ACC112 (cell line): ENCODE measurements around the gene RPTN.
A peak's percentile ranks its signal among the peaks of the same experiment; 100 is the strongest.

ENCODE experiments used
- H2AFZ ChIP-seq: fragments of 200-600 bp; sonication (generic); one replicate; pipeline ENCODE4 v1.6.0; 2017; ENCODE audit warnings: antibody characterized with exemption, low read length; ENCODE audit not compliant: unreplicated experiment
- H3K27ac ChIP-seq: fragments of 200-600 bp; sonication (generic); 2 replicates; pipeline ENCODE4 v1.5.1; 2014; ENCODE audit warnings: low read depth, mild to moderate bottlenecking, antibody characterized with exemption, low read length, moderate library complexity
- H3K27me3 ChIP-seq: fragments of 200-600 bp; sonication (generic); 2 replicates; pipeline ENCODE4 v1.6.1; 2014; ENCODE audit warnings: mild to moderate bottlenecking, antibody characterized with exemption, low read length, moderate library complexity, mixed read lengths; ENCODE audit not compliant: insufficient read depth
- H3K36me3 ChIP-seq: fragments of 200-600 bp; sonication (generic); 2 replicates; pipeline ENCODE4 v1.6.1; 2016; ENCODE audit warnings: mild to moderate bottlenecking, antibody characterized with exemption, low read length, moderate library complexity, mixed read lengths; ENCODE audit not compliant: insufficient read depth
- H3K4me1 ChIP-seq: fragments of 200-600 bp; sonication (generic); one replicate; pipeline ENCODE4 v1.6.1; 2016; ENCODE audit warnings: low read length, mixed read lengths; ENCODE audit not compliant: insufficient read depth, unreplicated experiment, control insufficient read depth
- H3K4me3 ChIP-seq: fragments of 200-600 bp; sonication (generic); 2 replicates; pipeline ENCODE4 v1.5.1; 2014; ENCODE audit warnings: mild to moderate bottlenecking, low read depth, low read length
- H3K79me2 ChIP-seq: fragments of 200-600 bp; sonication (generic); one replicate; pipeline ENCODE4 v1.6.0; 2016; ENCODE audit warnings: low read length; ENCODE audit not compliant: control insufficient read depth, unreplicated experiment, insufficient read depth

The RPTN gene, protein sequence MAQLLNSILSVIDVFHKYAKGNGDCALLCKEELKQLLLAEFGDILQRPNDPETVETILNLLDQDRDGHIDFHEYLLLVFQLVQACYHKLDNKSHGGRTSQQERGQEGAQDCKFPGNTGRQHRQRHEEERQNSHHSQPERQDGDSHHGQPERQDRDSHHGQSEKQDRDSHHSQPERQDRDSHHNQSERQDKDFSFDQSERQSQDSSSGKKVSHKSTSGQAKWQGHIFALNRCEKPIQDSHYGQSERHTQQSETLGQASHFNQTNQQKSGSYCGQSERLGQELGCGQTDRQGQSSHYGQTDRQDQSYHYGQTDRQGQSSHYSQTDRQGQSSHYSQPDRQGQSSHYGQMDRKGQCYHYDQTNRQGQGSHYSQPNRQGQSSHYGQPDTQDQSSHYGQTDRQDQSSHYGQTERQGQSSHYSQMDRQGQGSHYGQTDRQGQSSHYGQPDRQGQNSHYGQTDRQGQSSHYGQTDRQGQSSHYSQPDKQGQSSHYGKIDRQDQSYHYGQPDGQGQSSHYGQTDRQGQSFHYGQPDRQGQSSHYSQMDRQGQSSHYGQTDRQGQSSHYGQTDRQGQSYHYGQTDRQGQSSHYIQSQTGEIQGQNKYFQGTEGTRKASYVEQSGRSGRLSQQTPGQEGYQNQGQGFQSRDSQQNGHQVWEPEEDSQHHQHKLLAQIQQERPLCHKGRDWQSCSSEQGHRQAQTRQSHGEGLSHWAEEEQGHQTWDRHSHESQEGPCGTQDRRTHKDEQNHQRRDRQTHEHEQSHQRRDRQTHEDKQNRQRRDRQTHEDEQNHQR

DNA sequence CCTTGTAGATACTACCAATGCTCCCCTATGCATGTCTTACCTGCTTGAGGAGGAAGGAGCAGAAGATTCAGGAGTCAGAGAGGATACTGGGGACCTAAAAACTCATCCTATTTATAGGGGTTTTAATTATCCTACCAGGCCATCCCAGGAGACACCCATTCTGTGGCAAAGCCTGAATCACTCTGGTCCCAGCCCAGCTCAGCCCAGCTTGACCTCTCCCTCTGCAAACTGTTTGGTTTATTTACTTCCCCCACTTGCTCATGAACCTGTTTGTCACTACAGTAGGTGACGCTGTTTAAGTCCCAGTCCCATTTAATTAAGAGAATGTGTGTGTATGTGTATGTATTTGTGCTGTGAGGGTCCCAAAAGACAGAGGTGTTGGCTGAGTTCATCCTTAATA lies at the start of gene RPTN:
Gene RPTN, minus strand, starts transcription at position 85 of the 400 bp plus-strand sequence. CDS start 1,339 bp downstream, outside the sequence.
- Histone ChIP-seq H3K27me3 (no peaks in the 10 kb centered on the region), H3K36me3 (no peaks in the 10 kb centered on the region), H3K4me3 (no peak within 1 kb of the TSS), H2AFZ (no peak within 1 kb of the TSS), H3K4me1 (peaks cover 29% of the 10 kb centered on the region), H3K27ac (no peak within 1 kb of the TSS), H3K79me2 (no peaks in the 10 kb centered on the region)

GRCh38 chr1:152198982-152199381 lies 40.0 kb upstream of the RPTN start:
- Histone ChIP-seq H2AFZ (no peak overlapping the region), H3K27me3 (no peaks in the 10 kb centered on the region), H3K36me3 (no peaks in the 10 kb centered on the region), H3K4me3 (no peak overlapping the region), H3K27ac (no peak overlapping the region), H3K4me1 (no peaks in the 10 kb centered on the region), H3K79me2 (no peaks in the 10 kb centered on the region)

- Histone ChIP-seq H3K4me3 (no peak overlapping the region), H2AFZ (no peak overlapping the region), H3K36me3 (no peaks in the 10 kb centered on the region), H3K27ac (no peak overlapping the region), H3K79me2 (no peaks in the 10 kb centered on the region), H3K27me3 (no peaks in the 10 kb centered on the region), H3K4me1 (no peaks in the 10 kb centered on the region)
These were observed 38.4 kb upstream of the RPTN start for GRCh38 chr1:152197361-152197941.

DNA sequence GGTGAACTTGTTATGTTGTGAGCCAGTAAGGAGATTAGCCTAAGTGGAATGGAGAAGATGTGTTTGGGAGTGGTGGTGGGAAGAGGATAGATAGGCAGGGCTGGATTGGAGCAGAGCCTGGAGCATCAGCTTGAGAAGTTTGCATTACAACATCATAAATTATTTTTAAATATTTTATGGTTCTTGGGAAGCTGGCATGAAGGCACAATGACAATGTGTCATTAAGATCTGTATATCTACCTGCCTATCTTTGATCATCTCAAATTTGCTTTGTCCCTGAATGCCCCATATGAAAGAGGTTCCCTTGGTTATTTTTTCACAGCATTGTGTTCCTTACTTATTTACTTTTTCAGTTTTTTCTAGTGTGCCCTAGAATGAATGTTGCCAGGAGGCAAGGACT lies 32.7 kb upstream of the RPTN start:
- Histone ChIP-seq H3K79me2 (no peaks in the 10 kb centered on the region), H3K4me1 (peaks cover 15% of the 10 kb centered on the region), H3K36me3 (no peaks in the 10 kb centered on the region), H3K27ac (no peak overlapping the region), H2AFZ (no peak overlapping the region), H3K4me3 (no peak overlapping the region), H3K27me3 (no peaks in the 10 kb centered on the region; the same call in 1 of the 2 replicates)

- no peaks in the 10 kb centered on the region for H3K79me2 ChIP-seq
- no peak overlapping the region for H2AFZ ChIP-seq
These were observed 32.2 kb upstream of the RPTN start for GRCh38 chr1:152191260-152191659.

DNA sequence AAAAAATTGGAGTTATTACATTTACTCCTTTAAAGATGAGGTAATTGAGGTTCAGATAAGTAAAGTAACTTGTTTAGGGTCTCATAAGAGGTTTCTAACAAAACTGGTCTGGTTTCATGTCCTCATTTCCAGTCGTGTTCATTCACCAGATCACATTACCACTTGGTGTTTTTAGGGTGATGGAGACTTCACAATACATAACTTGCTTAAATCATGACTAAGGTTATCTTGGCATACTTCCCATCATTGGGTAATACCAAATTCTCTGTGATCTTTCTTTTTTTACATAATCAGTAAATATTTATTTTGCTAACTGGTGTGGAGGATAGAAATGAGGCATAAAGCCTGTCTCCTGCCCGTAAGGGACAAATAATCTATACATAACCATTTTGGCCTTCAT lies 31.6 kb upstream of the RPTN start:
- Histone ChIP-seq H3K4me3 (no peak overlapping the region), H3K27ac (peak overlapping the region; percentile 40; the same call in 1 of the 2 replicates), H3K79me2 (no peaks in the 10 kb centered on the region), H3K36me3 (no peaks in the 10 kb centered on the region), H2AFZ (no peak overlapping the region), H3K4me1 (peaks cover 15% of the 10 kb centered on the region), H3K27me3 (no peaks in the 10 kb centered on the region; the same call in 1 of the 2 replicates)

More at GRCh38 chr1:152191260-152191659, 32.2 kb upstream of the RPTN start:
- H3K4me1 ChIP-seq: peaks cover 15% of the 10 kb centered on the region
- no peak overlapping the region for H3K4me3 ChIP-seq
- H3K27ac ChIP-seq: no peak overlapping the region
- H3K27me3 ChIP-seq: no peaks in the 10 kb centered on the region; the same call in 1 of the 2 replicates
- no peaks in the 10 kb centered on the region for H3K36me3 ChIP-seq

DNA sequence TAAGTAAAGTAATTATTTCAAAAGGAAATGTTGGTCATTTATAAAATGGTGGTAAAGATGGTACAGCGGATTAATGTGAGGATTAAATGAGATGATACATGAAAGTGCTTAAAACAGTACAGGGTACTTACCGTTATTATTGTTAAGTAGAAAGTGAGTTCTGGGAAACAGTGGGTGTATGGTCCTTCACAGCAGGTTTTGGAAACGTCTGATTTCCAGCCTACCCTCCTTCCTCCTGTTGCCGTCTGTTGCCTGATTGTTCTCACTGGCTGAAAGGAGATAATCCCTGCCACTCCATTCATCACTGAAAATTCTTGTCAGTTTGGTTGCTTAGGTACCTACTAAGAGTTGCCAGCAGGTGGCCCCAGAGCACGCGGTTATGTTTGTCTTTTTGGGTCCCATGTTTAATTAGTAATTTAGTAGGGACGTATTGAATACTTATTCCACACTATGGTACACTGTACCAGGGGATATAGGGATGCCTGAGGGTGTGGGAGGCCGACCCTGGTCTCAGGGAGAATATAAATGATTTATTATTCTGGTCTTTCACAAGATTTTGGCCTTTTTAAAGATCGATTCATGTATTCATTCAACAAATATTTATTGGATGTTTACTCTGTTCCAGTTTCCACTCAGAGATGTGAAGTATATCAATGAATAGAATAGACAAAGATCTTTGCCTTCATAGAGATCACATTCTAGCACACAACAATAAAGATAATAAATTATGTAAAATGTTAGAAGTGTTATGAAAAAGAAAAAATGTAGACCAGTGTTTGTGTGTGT lies 30.8 kb upstream of the RPTN start:
- H3K27me3 ChIP-seq: no peaks in the 10 kb centered on the region; the same call in 1 of the 2 replicates
- H3K4me1 ChIP-seq: peaks cover 19% of the 10 kb centered on the region
- H2AFZ ChIP-seq: peak overlapping the region; percentile 55
- peak overlapping the region; percentile 81 for H3K4me3 ChIP-seq
- no peaks in the 10 kb centered on the region for H3K36me3 ChIP-seq
- H3K27ac ChIP-seq: peak overlapping the region; percentile 40; the same call in 1 of the 2 replicates
- no peaks in the 10 kb centered on the region for H3K79me2 ChIP-seq

DNA sequence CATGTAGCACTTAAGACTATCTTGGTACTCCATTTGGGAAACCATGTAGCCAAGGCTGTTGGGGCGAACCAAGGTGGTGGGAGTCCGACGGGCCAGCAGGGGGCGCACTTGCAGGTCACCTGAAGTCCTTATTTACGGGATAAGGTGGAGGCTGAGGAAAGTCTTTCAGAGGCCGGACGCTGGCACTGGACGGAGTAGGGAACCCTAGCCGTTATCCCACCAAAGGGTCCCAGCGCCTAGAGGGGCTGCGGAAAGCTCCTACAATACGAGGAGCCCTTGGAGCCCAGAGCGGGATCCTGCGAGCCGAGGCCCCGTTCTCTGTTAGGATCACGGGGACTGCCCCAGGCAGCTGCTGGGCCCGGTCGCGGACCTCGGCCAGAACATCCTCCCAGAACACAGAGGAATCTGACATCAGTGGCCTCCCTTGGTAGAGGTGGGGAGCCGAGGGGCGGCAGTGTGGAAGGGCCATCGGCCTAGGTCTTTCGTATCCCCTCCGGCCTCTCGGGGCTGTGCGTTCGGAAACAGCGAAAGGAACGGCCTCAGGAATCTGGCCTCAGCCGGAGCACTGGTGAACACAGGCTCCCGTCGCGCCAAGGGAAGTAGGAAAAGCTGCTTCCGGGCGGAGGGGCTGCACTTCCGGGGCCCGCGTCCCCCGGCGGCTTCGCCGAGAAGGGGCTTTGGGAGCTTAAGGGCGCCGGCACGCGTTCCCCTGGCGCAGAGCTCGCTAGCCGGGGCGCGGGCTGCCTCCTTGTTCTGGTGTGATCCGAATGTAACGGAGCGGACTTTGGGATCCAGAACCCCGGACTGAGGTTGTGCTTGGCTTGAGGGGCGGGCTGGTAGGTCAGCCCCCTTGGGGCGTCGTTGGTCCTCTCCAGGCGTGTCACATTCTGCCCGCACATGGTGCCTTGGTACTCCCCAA lies 29.9 kb upstream of the RPTN start:
- H3K27me3 ChIP-seq: no peaks in the 10 kb centered on the region; the same call in 1 of the 2 replicates
- peaks cover 22% of the 10 kb centered on the region for H3K4me1 ChIP-seq
- 0 out of 2 replicates have a peak overlapping the region, but pooled peaks have one; percentile 23 for H3K27ac ChIP-seq
- no peaks in the 10 kb centered on the region for H3K79me2 ChIP-seq
- no peaks in the 10 kb centered on the region for H3K36me3 ChIP-seq
- H2AFZ ChIP-seq: peak overlapping the region; percentile 91
- peak overlapping the region; percentile 81 for H3K4me3 ChIP-seq

DNA sequence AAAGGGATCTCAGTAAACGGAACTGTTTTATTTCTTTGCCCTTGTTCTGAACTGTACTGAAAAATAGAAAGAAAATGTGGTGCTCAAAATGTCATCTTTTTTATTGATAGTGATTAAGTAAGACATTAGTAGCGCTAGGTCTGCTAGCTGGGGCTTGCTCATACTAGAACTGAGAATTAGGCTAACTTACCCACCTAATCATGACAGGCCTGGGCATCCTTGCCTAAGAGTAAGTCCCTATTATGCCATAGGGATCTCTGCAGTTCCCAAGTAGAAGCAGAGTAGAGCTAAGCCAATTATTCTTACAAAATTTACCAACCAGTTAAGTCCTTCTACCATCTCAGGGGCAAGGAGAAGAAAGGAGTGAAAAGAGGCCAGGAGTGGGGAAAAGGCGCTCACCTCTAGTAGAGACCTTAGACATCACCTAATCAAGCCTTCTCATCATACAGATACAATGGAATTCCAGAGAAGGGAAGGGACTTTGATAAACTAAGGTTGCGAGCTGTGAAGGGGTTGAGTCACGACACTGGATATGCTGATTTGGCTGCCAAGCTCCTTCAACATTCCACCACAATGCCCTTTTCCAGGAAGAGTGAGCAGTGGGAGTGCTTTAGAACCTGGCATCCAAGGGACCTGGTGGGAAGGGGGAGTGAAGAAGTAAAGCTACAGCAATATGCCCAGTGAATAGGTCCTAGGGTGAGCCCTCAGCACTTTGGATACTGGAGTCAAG lies 27.7 kb upstream of the RPTN start:
- no peaks in the 10 kb centered on the region for H3K79me2 ChIP-seq
- no peak overlapping the region for H3K27ac ChIP-seq
- H2AFZ ChIP-seq: no peak overlapping the region
- no peak overlapping the region for H3K4me3 ChIP-seq
- no peaks in the 10 kb centered on the region for H3K27me3 ChIP-seq
- no peaks in the 10 kb centered on the region for H3K36me3 ChIP-seq
- H3K4me1 ChIP-seq: peaks cover 44% of the 10 kb centered on the region
